ENCODE results near the gene NCOR1. TPM values are rescaled to one million over a fixed set of nuclear protein-coding genes. Genes with fewer than 3 reads are reported as not detected.
"Not testable (repeated sequence)": the region's sequence is repeated elsewhere in the genome, so short reads cannot be mapped to it uniquely, and the experiment has no call there.

The NCOR1 gene
- polyA plus RNA-seq, 1 experiment: 109 TPM

GRCh38 chr17:16199093-16199492 lies 16.2 kb downstream of the NCOR1 start:
- POLR2A ChIA-PET: no interaction called here
- no peak for DNase-seq (ENCODE audit: low read depth)
- H3K4me3 ChIP-seq (ENCODE audit: low read depth, low read length): no peak overlapping the region
- no peaks in the 10 kb centered on the region for H3K36me3 ChIP-seq (ENCODE audit: control insufficient read depth, insufficient read depth, low read length)
- CTCF ChIA-PET: interaction anchor here (0.6 kb wide), 1 partner anchor 13 kb away, joined by 3 read pairs; no protein-coding TSS in a partner anchor
- H3K27me3 ChIP-seq (ENCODE audit: control insufficient read depth, insufficient read depth, low read length): no peaks in the 10 kb centered on the region
- TF ChIP-seq CTCF (IDR thresholded peaks at IDR 0.05; ENCODE audit: insufficient read depth, low read depth, low read length): no peak

GRCh38 chr17:16197276-16197675 lies 18.1 kb downstream of the NCOR1 start:
- Histone ChIP-seq H3K27me3 (ENCODE audit: control insufficient read depth, insufficient read depth, low read length) (no peaks in the 10 kb centered on the region), H3K36me3 (ENCODE audit: control insufficient read depth, insufficient read depth, low read length) (no peaks in the 10 kb centered on the region), H3K4me3 (ENCODE audit: low read depth, low read length) (no peak overlapping the region)
- CTCF ChIA-PET: no interaction called here
- TF ChIP-seq CTCF (IDR thresholded peaks at IDR 0.05; ENCODE audit: insufficient read depth, low read depth, low read length): no peak
- DNase-seq (ENCODE audit: low read depth): no peak
- POLR2A ChIA-PET: no interaction called here

GRCh38 chr17:16194307-16194835 lies 21.0 kb downstream of the NCOR1 start:
- POLR2A ChIA-PET; CTCF ChIA-PET; H3K36me3 ChIP-seq (ENCODE audit: control insufficient read depth, insufficient read depth, low read length); H3K4me3 ChIP-seq (ENCODE audit: low read depth, low read length); H3K27me3 ChIP-seq (ENCODE audit: control insufficient read depth, insufficient read depth, low read length); DNase-seq (ENCODE audit: low read depth): not testable (repeated sequence)

GRCh38 chr17:16191604-16192003 lies 23.7 kb downstream of the NCOR1 start:
- ChIA-PET POLR2A (no interaction called here), CTCF (no interaction called here)
- no peak for TF ChIP-seq CTCF (IDR thresholded peaks at IDR 0.05; ENCODE audit: insufficient read depth, low read depth, low read length)
- no peak for DNase-seq (ENCODE audit: low read depth)
- H3K27me3 ChIP-seq (ENCODE audit: control insufficient read depth, insufficient read depth, low read length): no peaks in the 10 kb centered on the region
- H3K4me3 ChIP-seq (ENCODE audit: low read depth, low read length): no peak overlapping the region
- H3K36me3 ChIP-seq (ENCODE audit: control insufficient read depth, insufficient read depth, low read length): peaks cover 4% of the 10 kb centered on the region; the same call in 1 of the 2 replicates

- POLR2A ChIA-PET: no interaction called here
- Histone ChIP-seq H3K36me3 (ENCODE audit: control insufficient read depth, insufficient read depth, low read length) (peaks cover 4% of the 10 kb centered on the region), H3K27me3 (ENCODE audit: control insufficient read depth, insufficient read depth, low read length) (no peaks in the 10 kb centered on the region), H3K4me3 (ENCODE audit: low read depth, low read length) (no peak overlapping the region)
- DNase-seq (ENCODE audit: low read depth): no peak
- CTCF ChIA-PET: no interaction called here
- TF ChIP-seq CTCF (IDR thresholded peaks at IDR 0.05; ENCODE audit: insufficient read depth, low read depth, low read length): no peak
These were observed 24.5 kb downstream of the NCOR1 start for GRCh38 chr17:16190703-16191360.

Measured in BJ (cell line).